ENCODE measurements around the gene UNC5A. TPM values are rescaled to one million over a fixed set of nuclear protein-coding genes. Genes with fewer than 3 reads are reported as not detected.

UNC5A gene
- total RNA-seq, 2 experiments from 2014 or later: not detected

- no peaks in the 10 kb centered on the region for H3K4me1 Mint-ChIP-seq (ENCODE audit: low read depth)
Measured at GRCh38 chr5:176774216-176775171, 35.9 kb upstream of the UNC5A start.

GRCh38 chr5:176775409-176775808 is 35.0 kb upstream of the UNC5A start:
- intact Hi-C loops (cut with micrococcal nuclease): no loop called here
- no peak overlapping the region for H3K27ac Mint-ChIP-seq
- no peaks in the 10 kb centered on the region for H3K9me3 Mint-ChIP-seq
- no peak overlapping the region for H3K4me3 Mint-ChIP-seq
- no peaks in the 10 kb centered on the region for H3K4me1 Mint-ChIP-seq (ENCODE audit: low read depth)
- H3K36me3 Mint-ChIP-seq (ENCODE audit: low read depth): no peaks in the 10 kb centered on the region
- peaks cover 9% of the 10 kb centered on the region for H3K27me3 Mint-ChIP-seq (ENCODE audit: low read depth)
- CTCF ChIA-PET: interaction anchor here (0.6 kb wide), 1 partner anchor 53 kb away, joined by 3 read pairs; no protein-coding TSS in a partner anchor
- DNase-seq: no peak

More at GRCh38 chr5:176774216-176775171, 35.9 kb upstream of the UNC5A start:
- Mint-ChIP-seq H3K4me3 (no peak overlapping the region), H3K27ac (no peak overlapping the region), H3K27me3 (ENCODE audit: low read depth) (peaks cover 10% of the 10 kb centered on the region), H3K9me3 (no peaks in the 10 kb centered on the region), H3K36me3 (ENCODE audit: low read depth) (no peaks in the 10 kb centered on the region)
- CTCF ChIA-PET: interaction anchor here (0.6 kb wide), 1 partner anchor 473 kb away, joined by 4 read pairs; no protein-coding TSS in a partner anchor
- no peak for DNase-seq
- intact Hi-C loops (cut with micrococcal nuclease): no loop called here

DNA sequence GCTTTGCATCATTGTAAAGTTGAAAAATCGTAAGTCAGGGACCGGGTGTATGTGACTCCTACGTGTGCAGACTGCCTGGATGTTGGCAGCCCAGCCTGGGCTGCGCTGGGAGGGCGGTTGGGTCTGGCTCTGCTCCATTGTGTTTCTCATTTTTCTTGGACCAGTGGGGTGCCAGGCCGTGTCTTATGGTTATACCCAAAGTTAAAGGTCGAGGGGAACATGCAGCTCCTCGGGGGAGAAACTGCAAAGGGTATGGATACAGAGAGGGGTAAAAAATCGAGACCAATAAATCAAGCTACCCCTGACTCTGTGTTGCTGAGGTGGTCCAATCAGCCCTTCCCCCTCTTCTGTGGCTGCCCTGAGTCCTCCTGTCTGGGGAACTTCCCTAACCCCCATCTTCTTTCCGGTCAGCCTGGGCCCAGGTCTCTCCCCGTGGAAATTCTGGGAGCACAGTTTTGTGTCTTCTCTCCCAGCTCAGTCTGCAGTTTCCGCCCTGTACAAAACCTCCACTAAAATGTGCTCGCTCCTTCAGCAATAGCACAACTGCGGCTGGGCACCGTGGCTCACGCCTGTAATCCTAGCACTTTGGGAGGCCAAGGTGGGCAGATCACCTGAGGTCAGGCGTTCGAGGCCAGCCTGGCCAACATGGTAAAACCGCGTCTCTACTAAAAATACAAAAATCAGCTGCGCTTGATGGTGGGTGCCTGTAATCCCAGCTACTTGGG is 34.1 kb upstream of the UNC5A start:
- DNase-seq: no peak
- Mint-ChIP-seq H3K4me3 (no peak overlapping the region), H3K36me3 (ENCODE audit: low read depth) (no peaks in the 10 kb centered on the region), H3K4me1 (ENCODE audit: low read depth) (no peaks in the 10 kb centered on the region), H3K27me3 (ENCODE audit: low read depth) (peaks cover 12% of the 10 kb centered on the region), H3K9me3 (no peaks in the 10 kb centered on the region), H3K27ac (no peak overlapping the region)
- CTCF ChIA-PET: no interaction called here
- intact Hi-C loops (cut with micrococcal nuclease): no loop called here

GRCh38 chr5:176776916-176777315 is 33.4 kb upstream of the UNC5A start:
- no peaks in the 10 kb centered on the region for H3K36me3 Mint-ChIP-seq (ENCODE audit: low read depth)
- no peaks in the 10 kb centered on the region for H3K4me1 Mint-ChIP-seq (ENCODE audit: low read depth)
- CTCF ChIA-PET: no interaction called here
- peaks cover 12% of the 10 kb centered on the region for H3K27me3 Mint-ChIP-seq (ENCODE audit: low read depth)
- H3K9me3 Mint-ChIP-seq: no peaks in the 10 kb centered on the region
- intact Hi-C loops (cut with micrococcal nuclease): no loop called here
- no peak overlapping the region for H3K27ac Mint-ChIP-seq
- DNase-seq: no peak
- no peak overlapping the region for H3K4me3 Mint-ChIP-seq

DNA sequence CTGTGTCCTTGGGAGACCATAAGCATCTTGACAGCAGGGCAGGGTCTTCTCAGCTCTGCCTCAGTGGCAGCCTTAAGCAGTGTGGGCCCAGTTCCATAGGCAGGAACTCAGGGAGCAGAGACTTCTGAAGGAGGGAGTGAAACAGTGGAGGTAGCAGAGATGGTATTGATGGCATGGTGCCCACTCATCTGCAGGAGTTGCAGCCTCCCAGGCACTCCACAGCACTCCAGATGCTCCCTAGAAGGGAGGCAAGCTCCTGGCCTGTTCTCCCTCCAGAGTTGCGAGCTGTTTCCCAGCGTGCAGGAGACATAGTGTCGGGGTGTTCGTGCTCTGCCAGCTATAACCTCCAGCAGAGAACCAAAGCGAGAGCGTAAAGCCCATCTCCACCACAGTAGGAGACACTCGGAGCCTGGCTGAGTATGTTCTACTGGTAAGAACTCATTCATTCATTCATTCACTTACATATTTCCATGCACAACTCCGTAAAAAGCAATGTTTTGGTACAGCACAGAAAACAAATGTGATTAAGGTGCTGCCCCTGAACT is 31.4 kb upstream of the UNC5A start:
- intact Hi-C loops (cut with micrococcal nuclease): no loop called here
- Mint-ChIP-seq H3K4me1 (ENCODE audit: low read depth) (no peaks in the 10 kb centered on the region), H3K27me3 (ENCODE audit: low read depth) (peaks cover 12% of the 10 kb centered on the region), H3K27ac (no peak overlapping the region), H3K9me3 (no peaks in the 10 kb centered on the region), H3K4me3 (no peak overlapping the region), H3K36me3 (ENCODE audit: low read depth) (no peaks in the 10 kb centered on the region)
- no peak for DNase-seq
- CTCF ChIA-PET: no interaction called here

GRCh38 chr5:176779537-176779936 is 30.8 kb upstream of the UNC5A start:
- no peak overlapping the region for H3K4me3 Mint-ChIP-seq
- CTCF ChIA-PET: no interaction called here
- DNase-seq: no peak

DNA sequence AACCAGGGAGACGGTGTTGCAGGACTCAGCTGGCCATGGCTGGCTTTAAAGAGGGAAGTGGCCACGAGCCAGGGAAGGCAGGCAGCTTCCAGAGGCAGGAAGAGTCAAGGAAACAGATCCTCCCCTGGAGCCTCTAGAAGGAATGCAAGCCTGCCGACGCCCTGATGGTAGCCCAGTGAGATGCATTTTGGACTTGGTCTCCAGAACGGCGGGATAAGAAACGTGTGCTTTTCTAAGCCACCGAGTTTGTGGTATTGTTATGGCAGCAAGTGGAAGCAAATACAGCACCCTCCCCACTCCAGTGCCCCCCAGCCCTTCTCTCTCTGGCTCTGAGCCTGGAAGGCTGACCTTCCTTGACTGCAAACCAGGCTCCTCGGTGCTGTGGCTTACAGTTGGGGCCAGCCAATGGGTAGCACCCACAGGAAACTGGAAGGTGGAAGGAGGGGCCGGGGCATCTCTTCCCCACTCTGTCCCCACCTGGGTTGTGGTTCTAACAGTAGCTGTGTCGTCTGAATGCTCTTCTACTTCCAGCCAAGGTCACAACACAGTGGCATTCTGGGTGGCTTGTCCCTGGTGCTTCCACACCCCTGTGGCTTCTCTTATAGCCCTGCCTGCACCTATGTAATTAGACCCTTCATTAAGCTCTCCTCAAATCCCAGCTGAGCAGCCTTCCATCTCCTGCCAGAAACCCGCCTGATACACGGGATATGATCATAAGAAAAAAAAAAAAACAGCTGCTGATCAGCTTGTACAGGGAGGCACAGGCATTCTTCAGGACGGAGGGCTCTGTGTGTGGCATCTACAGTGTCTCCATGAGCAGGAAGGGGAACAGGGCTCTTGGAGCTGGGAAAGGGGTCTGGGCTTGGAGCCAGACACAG is 29.9 kb upstream of the UNC5A start:
- no peak overlapping the region for H3K4me3 Mint-ChIP-seq
- peaks cover 11% of the 10 kb centered on the region for H3K27me3 Mint-ChIP-seq (ENCODE audit: low read depth)
- no peak overlapping the region for H3K27ac Mint-ChIP-seq

More at GRCh38 chr5:176779537-176779936, 30.8 kb upstream of the UNC5A start:
- H3K4me1 Mint-ChIP-seq (ENCODE audit: low read depth): no peaks in the 10 kb centered on the region
- no peak overlapping the region for H3K27ac Mint-ChIP-seq
- intact Hi-C loops (cut with micrococcal nuclease): no loop called here
- H3K9me3 Mint-ChIP-seq: no peaks in the 10 kb centered on the region
- peaks cover 16% of the 10 kb centered on the region for H3K27me3 Mint-ChIP-seq (ENCODE audit: low read depth)
- H3K36me3 Mint-ChIP-seq (ENCODE audit: low read depth): no peaks in the 10 kb centered on the region

GRCh38 chr5:176781054-176781375 is 29.3 kb upstream of the UNC5A start:
- intact Hi-C loops (cut with micrococcal nuclease): no loop called here
- H3K9me3 Mint-ChIP-seq: no peaks in the 10 kb centered on the region
- no peak overlapping the region for H3K4me3 Mint-ChIP-seq
- no peak overlapping the region for H3K27ac Mint-ChIP-seq
- CTCF ChIA-PET: no interaction called here
- H3K4me1 Mint-ChIP-seq (ENCODE audit: low read depth): no peaks in the 10 kb centered on the region
- H3K36me3 Mint-ChIP-seq (ENCODE audit: low read depth): no peaks in the 10 kb centered on the region
- DNase-seq: no peak
- peaks cover 11% of the 10 kb centered on the region for H3K27me3 Mint-ChIP-seq (ENCODE audit: low read depth)

More for the DNA sequence above, 29.9 kb upstream of the UNC5A start:
- Mint-ChIP-seq H3K4me1 (ENCODE audit: low read depth) (no peaks in the 10 kb centered on the region), H3K9me3 (no peaks in the 10 kb centered on the region), H3K36me3 (ENCODE audit: low read depth) (no peaks in the 10 kb centered on the region)
- intact Hi-C loops (cut with micrococcal nuclease): no loop called here
- CTCF ChIA-PET: no interaction called here
- DNase-seq: no peak

DNA sequence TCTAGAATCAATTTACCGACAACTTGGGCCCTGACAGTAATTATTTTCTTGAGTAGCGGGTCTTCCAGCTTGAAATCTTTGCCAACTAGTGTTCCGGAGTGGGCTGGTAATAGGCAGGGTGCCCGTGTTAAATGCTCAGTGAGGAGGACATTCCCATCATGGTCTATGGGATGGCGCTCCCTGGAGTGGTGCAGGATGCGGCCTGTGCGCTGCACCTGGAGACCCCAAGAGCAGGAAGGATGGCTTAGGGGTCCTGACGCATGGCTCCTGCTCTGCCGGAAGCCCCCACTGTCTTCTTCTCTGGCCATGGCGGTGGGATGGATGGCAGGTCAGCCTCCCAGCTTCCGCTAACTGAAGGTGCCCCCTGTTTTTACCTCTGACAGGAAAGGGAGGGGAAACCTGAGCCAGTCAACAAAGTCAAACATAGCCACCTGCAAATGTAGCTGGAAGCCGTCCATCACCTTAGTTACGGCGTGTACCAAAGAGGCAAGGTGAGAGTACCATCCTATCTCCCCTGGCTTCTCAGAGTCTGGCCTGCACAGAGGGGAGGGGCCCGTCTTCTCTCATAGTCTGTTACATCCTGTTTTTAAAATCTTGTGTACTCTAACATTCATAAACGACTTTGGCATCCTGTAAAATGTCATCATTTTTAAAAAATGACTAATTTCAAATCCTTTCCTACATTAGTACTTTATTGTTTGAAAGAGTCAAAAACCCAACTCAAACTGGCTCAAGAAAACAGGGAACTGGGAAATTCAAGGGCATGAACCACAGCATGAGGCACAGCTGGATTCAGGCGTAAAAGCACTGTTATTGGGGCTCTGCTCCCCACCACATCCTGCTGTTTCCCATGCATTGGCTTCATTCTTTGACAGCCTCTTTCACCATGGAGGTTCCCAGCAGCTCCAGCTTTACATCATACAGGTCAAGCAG is 28.5 kb upstream of the UNC5A start:
- H3K27me3 Mint-ChIP-seq (ENCODE audit: low read depth): peaks cover 9% of the 10 kb centered on the region
- H3K4me1 Mint-ChIP-seq (ENCODE audit: low read depth): no peaks in the 10 kb centered on the region
- CTCF ChIA-PET: no interaction called here
- no peak overlapping the region for H3K27ac Mint-ChIP-seq
- DNase-seq: no peak
- intact Hi-C loops (cut with micrococcal nuclease): no loop called here
- H3K9me3 Mint-ChIP-seq: no peaks in the 10 kb centered on the region
- H3K4me3 Mint-ChIP-seq: no peak overlapping the region
- no peaks in the 10 kb centered on the region for H3K36me3 Mint-ChIP-seq (ENCODE audit: low read depth)

DNA sequence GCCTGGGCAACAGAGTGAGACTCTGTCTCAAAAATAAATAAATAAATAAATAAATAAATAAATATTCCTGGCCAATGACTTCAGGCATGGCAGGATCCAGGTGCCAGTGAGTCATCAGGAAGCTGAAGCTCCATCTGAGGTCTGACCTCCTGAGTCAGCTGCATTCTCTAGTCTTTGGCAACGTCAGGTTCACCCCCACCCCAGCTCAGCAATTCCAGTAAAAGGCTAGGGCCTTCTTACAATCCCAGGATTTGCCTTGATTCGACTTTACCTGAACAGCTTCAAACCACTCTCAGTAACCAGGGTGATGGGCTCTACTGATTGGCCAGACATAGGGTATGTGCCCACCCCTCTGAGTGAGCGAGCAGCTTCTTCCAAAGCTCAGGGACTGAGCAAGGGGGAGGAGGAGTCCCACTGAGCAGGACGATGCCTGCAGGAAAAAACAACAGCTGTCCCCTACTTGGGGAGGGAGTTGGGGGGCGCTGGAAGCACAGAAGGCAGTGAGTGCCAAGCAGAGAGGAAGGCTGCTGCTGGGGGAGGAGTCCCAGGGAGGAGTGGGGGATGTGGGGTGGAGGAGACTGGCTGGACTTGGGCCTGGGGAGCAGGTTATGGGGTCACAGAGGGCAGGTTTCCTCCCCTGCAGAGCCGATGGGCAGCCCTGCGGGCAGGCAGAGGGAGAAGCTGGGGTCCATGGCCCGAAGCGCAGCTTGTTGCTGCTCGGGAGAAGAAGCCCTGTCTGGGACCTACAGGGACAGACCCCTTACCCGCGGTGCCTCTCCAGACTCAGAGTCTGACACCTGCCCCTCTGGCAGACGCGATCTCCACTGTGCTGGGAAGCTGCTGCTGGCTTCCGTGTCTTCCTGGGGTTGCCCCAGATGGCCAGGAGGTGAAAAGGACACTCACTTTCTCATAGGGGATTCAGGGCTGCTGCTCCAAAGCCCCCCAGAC is 25.9 kb upstream of the UNC5A start:
- Mint-ChIP-seq H3K4me3 (no peak overlapping the region), H3K27ac (no peak overlapping the region), H3K4me1 (ENCODE audit: low read depth) (no peaks in the 10 kb centered on the region), H3K9me3 (no peaks in the 10 kb centered on the region), H3K36me3 (ENCODE audit: low read depth) (no peaks in the 10 kb centered on the region), H3K27me3 (ENCODE audit: low read depth) (peaks cover 16% of the 10 kb centered on the region)
- CTCF ChIA-PET: interaction anchor here (0.9 to 2.2 kb wide), 2 partner anchors 124 to 126 kb away, joined by 3 to 6 read pairs; no protein-coding TSS in a partner anchor
- intact Hi-C loops (cut with micrococcal nuclease): no loop called here
- no peak for DNase-seq
